ENCODE results near the gene IFNAR2.

DNA sequence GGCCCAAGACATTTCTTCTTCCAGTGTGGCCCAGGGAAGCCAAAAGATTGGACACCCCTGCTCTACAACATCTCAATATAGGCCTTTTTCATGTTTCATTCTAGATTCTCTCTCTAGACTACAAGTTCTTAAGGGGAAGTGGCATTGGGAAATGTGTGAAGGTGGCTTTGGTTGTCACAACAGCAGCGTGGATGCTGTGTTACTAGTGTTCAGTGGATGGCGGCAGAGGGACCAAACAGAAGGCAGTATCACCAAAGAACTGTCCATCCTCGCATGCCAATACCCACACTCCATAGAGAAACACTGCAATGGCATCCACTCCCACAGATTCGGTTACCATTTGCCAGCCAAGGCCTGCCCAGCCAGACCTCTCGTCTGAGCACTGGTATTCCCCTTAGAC, 24.3 kb upstream of the IFNAR2 start:
- TF ChIP-seq CTCF (IDR thresholded peaks at IDR 0.05; ENCODE audit: extremely low read depth in 1 of 2, insufficient read depth in 1 of 2, low read depth in 1 of 2, low read length in 2 of 2) (no peak), POLR2A (IDR thresholded peaks at IDR 0.05; ENCODE audit: low read depth, low read length) (no peak), MYC (IDR thresholded peaks at IDR 0.05; ENCODE audit: low read depth, low read length) (no peak), FOS (IDR thresholded peaks at IDR 0.05; ENCODE audit: borderline replicate concordance, insufficient read depth, low read length) (no peak), POLR2AphosphoS5 (IDR thresholded peaks at IDR 0.05; ENCODE audit: insufficient read depth, low read depth, low read length) (no peak), EZH2 (IDR thresholded peaks at IDR 0.05; ENCODE audit: borderline replicate concordance, low read depth, low read length, severe bottlenecking) (no peak), MAX (IDR thresholded peaks at IDR 0.05; ENCODE audit: insufficient read depth, insufficient read length) (no peak), JUN (IDR thresholded peaks at IDR 0.05; ENCODE audit: borderline replicate concordance, insufficient read depth, insufficient read length, low read depth) (no peak), GATA2 (IDR thresholded peaks at IDR 0.05; ENCODE audit: insufficient read depth, insufficient read length, low read depth, low read length) (no peak)
